HG03575 (cell line): ENCODE measurements around the gene MCOLN2.
"Not testable (repeated sequence)": the region's sequence is repeated elsewhere in the genome, so short reads cannot be mapped to it uniquely, and the experiment has no call there.

Experiments used
- ATAC-seq: cut with Tn5 transposase; IDR thresholded peaks from one replicate; pipeline ENCODE4 v1.9.1; 2021; ENCODE audit not compliant: unreplicated experiment, insufficient number of reproducible peaks, low FRiP score; ENCODE audit errors: extremely low read depth

The MCOLN2 gene

GRCh38 chr1:84991097-84991920 is 5.6 kb downstream of the MCOLN2 start:
- ATAC-seq, result peak; percentile 25

GRCh38 chr1:84988588-84988987 is 8.3 kb downstream of the MCOLN2 start:
- peak; percentile 57 for ATAC-seq

- ATAC-seq, result not testable (repeated sequence)
Observed at GRCh38 chr1:84986561-84986960, 10.4 kb downstream of the MCOLN2 start.

GRCh38 chr1:84985365-84985764 is 11.5 kb downstream of the MCOLN2 start:
- ATAC-seq, result no peak

GRCh38 chr1:84982395-84982794 is 14.5 kb downstream of the MCOLN2 start:
- ATAC-seq, result no peak

- no peak for ATAC-seq
Observed at GRCh38 chr1:84975035-84975434, 21.9 kb downstream of the MCOLN2 start.

GRCh38 chr1:84973498-84974334 is 23.2 kb downstream of the MCOLN2 start:
- no peak for ATAC-seq

- ATAC-seq, result peak; percentile 23
Observed at GRCh38 chr1:84972377-84972987, 24.4 kb downstream of the MCOLN2 start.

GRCh38 chr1:84971957-84972356 is 25.0 kb downstream of the MCOLN2 start:
- ATAC-seq, result peak; percentile 20

- peak; percentile 29 for ATAC-seq
Observed at GRCh38 chr1:84969489-84970250, 27.2 kb downstream of the MCOLN2 start.

- no peak for ATAC-seq
Observed at GRCh38 chr1:84968865-84969264, 28.0 kb downstream of the MCOLN2 start.

GRCh38 chr1:84968101-84968500 is 28.8 kb downstream of the MCOLN2 start:
- ATAC-seq, result no peak

GRCh38 chr1:84967666-84968065 is 29.2 kb downstream of the MCOLN2 start:
- ATAC-seq, result no peak

GRCh38 chr1:84963021-84963420 is 33.9 kb downstream of the MCOLN2 start:
- no peak for ATAC-seq

GRCh38 chr1:84961316-84961715 is 35.6 kb downstream of the MCOLN2 start:
- no peak for ATAC-seq

GRCh38 chr1:84960371-84960770 is 36.5 kb downstream of the MCOLN2 start:
- no peak for ATAC-seq

GRCh38 chr1:84959294-84959693 is 37.6 kb downstream of the MCOLN2 start:
- ATAC-seq, result peak; percentile 65

- no peak for ATAC-seq
Observed at GRCh38 chr1:84957966-84958365, 38.9 kb downstream of the MCOLN2 start.

GRCh38 chr1:84956655-84957054 is 40.3 kb downstream of the MCOLN2 start:
- ATAC-seq, result no peak
